DMS 273 (cell line): ENCODE results near the gene AMOTL1.
A peak's percentile ranks its signal among the peaks of the same experiment; 100 is the strongest.
"Not testable (repeated sequence)": the region's sequence is repeated elsewhere in the genome, so short reads cannot be mapped to it uniquely, and the experiment has no call there.

Experiments used
- DNase-seq: peaks from one replicate; lab custom pipeline; 2025; ENCODE audit not compliant: unreplicated experiment; lab: John Stamatoyannopoulos, UW

The AMOTL1 gene

GRCh38 chr11:94849839-94850238, 81.7 kb downstream of the AMOTL1 start:
- peak; percentile 35 for DNase-seq

- DNase-seq, result peak; percentile 11
These were observed 83.9 kb downstream of the AMOTL1 start for GRCh38 chr11:94851864-94852636.

- DNase-seq, result not testable (repeated sequence)
These were observed 85.1 kb downstream of the AMOTL1 start for GRCh38 chr11:94853288-94853687.

DNA sequence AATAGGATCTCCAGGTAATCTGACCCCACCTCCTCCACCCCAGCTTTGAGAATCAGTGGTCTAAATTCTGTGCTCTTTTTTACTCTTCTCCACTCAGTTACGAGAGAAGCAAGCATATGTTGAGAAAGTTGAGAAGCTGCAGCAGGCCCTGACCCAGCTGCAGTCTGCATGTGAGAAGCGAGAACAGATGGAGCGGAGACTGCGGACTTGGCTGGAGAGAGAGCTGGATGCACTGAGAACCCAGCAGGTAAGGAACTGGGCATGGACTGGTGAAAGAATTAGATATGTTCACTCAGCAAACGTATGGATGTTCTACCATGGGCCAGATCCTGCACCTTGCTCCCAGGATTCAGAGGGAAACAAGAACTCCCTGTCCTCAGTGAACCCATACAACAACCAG, 85.7 kb downstream of the AMOTL1 start:
- DNase-seq, result peak; percentile 41

DNA sequence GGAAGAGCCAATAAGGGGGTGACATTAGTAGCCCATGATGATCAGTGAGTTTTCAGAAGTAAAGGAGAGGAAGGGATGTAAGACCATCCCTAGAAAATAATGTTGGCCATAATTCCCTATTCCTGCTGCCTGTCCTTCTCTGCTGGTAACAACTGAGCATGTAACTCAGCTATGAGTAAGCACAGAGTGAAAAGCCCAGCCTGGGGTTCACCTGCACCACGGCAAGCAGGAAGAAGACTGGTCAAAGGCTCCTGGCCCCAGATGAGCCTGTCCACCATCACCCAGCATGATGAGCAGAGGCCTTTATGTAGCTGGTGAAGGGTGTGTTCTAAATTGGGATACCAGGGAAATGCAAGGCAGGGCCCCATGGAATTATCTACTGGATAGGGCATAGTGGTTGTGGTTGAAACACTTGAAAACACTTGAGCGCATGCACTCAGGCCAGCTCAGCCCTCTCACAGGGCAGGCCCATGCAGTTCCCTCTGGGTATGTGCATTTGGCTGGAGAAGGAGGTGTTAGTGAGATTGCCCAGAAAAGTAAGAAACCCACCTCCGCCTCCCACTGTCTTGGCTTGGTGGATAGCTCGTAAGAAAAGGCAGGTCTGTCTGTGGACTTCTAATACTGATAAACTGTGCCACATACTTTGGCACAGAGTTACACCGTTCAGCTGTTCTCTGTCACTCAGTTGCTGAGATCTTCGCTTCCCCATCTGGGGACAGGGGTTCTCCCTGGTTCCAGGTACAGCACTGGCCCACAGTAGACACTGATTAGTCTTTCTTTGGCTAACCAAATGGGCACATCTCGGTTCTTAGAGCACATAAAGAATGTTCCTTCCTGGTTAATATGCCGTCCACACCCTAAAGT, 86.8 kb downstream of the AMOTL1 start:
- DNase-seq, result no peak

DNA sequence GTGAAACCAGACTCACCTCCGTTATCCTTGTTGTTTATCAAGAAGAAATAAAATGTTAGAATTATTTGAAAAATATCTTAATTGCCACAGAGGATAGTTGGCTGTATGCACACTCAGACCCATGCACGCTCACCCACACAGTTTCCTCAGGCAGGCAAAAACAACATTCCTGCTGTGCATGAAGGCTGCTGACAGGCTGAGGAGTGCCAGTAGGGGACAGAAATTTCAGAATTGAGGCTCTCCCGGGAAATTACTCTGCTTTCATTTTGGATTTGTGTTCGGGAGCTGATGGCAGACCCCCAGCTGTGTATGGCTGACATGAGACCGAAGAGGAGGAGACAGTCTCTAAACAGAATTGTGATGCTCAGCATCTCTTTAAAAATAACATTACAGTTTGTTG, 87.5 kb downstream of the AMOTL1 start:
- no peak for DNase-seq

- DNase-seq, result no peak
These were observed 88.3 kb downstream of the AMOTL1 start for GRCh38 chr11:94856443-94856842.

DNA sequence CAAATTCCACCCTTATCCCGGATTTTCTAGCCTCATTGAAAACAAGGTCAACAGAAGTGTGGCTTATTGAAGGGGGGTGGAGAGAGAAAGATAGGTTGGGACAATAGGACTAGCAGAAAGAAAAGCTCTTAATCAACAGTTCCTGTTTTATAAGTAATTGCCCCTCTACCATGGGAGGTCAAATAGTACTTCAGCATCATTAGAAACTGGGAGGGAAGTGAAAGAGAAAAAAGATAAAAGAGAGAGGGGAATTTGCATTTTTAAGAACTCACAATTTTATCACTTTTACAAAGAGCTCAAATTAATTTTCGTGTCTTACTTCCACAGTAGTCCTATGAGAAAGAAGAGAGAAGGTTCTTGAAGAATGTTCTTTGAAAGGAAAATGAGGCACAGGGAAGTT, 89.2 kb downstream of the AMOTL1 start:
- no peak for DNase-seq

DNA sequence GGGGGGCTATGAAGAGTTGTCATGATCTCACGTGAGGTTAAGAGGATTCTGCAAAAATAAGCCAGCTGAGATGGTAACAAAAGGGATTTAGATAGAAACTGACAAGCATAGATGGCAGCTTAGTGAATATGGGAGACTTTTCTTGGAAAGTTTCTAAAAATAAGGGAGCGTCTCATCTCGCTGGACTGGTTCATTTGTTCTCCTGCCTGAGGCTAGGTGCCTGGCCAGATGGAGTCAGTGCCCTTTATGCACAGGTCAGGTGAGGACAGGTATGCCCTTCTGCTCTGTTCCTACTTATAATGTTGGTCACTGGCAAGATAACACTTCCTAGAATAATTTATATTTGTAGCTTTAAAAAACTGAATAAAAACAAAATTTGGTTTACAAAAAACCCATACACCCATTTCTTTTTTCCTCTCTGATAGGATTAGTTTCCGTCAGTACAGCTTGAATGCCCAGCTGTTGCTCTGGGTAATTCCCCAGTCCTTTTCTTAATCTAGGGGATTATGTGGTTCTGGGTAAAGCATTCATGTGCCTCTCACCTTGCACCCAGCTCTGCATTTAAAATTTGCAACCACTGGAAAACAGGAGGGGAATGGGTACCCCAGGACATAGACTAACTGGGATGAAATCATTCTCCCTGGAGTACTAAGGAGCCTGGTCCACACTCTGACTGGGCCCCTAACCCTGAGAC, 90.0 kb downstream of the AMOTL1 start:
- DNase-seq, result no peak

- DNase-seq, result no peak
These were observed 92.2 kb downstream of the AMOTL1 start for GRCh38 chr11:94860333-94860732.

GRCh38 chr11:94861306-94861845, 93.2 kb downstream of the AMOTL1 start:
- no peak for DNase-seq

DNA sequence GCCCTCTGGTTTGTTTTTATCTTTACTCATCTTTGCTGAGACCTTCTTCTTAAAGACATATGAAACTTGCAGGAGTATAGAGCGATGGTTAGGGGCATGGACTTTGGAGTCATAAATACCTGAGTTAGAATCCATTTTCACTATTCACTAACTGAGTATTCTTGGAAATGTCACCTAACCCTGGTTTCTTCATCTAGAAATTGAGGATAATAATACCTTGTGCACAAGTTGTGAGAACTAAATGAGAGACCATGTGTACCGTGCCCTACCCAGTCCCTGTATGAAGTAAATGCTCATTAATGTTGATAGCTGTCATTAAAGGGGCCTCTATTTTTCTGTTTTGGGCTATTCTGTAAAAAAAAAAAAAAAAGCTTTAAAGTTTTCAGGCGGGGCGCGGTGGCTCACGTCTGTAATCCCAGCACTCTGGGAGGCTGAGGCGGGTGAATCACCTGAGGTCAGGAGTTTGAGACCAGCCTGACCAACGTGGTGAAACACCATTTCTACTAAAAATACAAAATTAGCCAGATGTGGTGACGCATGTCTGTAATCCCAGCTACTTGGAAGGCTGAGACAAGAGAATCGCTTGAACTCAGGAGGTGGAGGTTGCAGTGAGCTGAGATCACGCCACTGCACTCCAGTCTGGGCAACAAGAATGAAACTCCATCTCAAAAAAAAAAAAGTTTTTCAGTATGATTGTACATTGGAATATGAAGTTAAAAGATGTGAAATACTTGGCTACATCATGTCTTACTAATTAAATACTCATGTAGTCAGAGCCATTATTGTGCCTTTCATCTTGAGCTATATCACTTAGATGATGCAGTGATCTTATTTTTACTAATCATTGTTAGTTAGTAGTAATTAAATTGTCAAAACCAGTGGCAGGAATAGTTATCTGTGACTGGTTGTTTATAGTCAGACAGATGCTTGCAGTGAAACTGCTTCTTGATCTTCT, 95.0 kb downstream of the AMOTL1 start:
- no peak for DNase-seq

DNA sequence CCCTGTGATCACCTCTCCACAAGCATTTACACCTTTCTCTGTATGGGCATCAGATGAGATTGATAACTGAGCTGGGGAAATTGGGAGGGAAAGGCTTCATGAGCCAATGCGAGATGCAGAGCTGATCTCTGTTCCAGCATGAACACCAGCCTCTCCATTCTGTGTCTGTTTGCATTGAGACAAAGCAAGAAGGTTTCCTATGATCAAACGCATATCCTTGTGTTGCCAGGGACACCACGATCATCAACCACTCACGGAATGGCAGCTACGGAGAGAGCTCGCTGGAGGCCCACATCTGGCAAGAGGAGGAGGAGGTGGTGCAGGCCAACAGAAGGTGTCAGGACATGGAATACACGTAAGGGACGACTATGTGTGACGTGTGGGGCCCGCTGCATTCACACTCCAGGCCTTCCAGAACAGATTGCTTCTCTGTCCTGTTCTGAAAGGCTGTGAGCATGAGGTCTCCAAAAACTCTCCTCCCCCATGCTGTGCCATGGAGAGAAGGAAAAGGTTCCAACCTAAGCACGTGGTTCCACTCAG, 96.4 kb downstream of the AMOTL1 start:
- no peak for DNase-seq

GRCh38 chr11:94866231-94866822, 98.2 kb downstream of the AMOTL1 start:
- no peak for DNase-seq

DNA sequence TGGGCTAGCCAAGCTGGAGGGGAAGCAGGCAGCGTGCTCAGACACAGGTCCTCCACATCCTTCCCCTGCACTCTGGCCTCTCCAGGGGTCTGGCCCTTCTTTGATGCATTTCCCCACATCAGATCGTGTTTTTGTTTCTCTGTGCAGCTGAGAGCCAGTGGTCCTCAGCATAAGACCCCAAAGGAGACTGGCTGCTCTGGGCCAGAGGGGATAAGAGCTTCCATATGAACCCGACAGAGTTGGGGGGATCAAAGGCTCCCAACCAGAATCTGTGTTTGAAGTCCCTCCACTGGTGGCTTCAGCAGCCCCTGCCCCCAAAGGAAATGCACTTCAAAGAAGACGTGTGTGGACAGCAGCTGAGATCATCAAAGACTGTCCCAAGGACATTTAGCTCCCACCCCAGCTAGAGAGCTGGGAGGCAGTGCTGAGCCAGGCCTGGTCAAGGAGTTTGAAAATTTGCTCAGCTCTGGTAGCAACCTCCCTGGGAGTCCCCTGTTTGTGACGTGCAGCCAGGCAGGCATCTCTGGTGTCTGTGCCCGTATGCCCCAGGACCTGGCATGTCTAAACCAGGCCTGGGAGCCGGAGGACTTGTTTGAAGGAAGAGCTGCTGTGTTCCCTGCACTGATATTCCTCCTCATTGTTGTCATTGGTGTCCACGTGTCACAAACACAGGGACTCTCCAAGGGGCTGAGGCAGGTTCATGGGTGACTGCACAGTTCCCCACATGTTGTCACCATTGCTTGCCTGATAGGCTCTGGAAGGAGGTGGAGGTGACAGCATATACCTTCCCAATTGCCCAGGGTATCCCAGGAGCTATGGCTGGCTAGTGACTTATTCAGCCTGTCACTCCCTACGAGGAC, 99.0 kb downstream of the AMOTL1 start:
- DNase-seq, result no peak

DNA sequence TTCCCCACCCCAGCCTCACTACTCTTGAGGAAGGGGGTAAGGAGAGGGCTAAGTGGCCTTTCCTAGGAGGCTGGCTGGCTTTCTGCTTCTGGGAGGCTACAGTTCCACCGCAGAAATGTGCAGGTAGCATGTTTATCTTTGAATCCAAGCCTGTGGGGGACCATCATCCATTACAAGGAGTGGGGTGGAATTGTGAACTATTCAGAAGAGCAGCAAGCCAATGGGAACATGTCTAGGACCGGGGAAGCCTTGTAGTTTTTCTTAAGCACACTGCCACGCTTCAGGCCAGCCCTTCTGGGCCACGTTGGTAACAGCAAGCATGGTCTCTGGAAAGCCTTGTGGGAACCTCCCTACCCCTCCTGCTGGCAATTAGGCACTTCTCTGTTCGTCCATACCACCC, 100.3 kb downstream of the AMOTL1 start:
- no peak for DNase-seq

DNA sequence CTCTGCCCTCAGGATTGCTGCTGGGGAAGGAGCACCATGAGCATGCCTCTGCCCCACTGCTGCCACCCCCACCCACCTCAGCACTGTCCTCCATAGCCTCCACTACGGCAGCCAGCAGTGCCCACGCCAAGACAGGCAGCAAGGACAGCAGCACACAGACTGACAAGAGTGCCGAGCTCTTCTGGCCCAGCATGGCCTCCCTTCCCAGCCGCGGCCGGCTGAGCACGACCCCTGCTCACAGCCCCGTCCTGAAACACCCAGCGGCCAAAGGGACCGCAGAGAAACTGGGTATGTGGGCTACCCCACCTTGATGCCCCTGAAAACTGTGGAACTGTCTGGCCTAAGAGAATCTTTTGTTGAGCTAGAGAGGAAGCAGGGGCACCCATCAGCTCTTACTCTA, 101.0 kb downstream of the AMOTL1 start:
- no peak for DNase-seq

- no peak for DNase-seq
These were observed 102.3 kb downstream of the AMOTL1 start for GRCh38 chr11:94870422-94870821.
